Fibroblast of skin of right quadriceps (primary cell): Measurements from ENCODE around the gene ADRA2B.
"Not testable (repeated sequence)": the region's sequence is repeated elsewhere in the genome, so short reads cannot be mapped to it uniquely, and the experiment has no call there.

Experiments used
- DNase-seq: peaks from one replicate; pipeline ENCODE4 v3.0.0-alpha.2; 2013

ADRA2B gene

DNA sequence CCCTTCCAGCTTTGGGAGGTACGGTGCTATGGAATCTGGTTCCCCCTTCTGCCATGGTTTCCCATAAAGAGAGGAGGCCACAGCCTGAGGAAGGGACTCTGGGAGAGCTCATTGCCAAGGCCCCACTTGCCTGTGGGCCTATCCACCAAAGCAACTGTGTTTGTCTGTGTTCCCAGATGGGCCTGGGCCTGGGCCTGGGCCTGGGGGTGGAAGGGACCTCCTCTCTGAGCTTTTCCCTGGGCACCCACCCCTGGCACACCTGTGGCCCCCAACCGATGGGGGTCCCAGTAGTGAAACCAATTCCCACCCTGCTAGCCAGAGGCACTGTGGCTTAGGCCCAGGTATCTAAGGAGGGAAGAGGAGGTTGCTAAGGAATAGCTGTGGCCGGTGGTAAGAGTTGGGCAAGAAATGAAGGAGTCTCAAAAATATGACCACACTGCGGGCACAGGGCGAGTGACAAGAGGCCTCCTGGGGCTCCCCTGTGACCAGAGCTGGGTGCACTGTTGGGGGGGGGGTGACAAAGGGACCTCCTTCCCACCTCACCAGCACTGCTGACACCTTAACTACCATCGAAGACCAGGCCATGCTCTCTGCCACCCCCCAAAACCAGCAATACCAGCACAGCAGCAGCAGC lies 33.8 kb upstream of the ADRA2B start:
- no peak for DNase-seq

DNA sequence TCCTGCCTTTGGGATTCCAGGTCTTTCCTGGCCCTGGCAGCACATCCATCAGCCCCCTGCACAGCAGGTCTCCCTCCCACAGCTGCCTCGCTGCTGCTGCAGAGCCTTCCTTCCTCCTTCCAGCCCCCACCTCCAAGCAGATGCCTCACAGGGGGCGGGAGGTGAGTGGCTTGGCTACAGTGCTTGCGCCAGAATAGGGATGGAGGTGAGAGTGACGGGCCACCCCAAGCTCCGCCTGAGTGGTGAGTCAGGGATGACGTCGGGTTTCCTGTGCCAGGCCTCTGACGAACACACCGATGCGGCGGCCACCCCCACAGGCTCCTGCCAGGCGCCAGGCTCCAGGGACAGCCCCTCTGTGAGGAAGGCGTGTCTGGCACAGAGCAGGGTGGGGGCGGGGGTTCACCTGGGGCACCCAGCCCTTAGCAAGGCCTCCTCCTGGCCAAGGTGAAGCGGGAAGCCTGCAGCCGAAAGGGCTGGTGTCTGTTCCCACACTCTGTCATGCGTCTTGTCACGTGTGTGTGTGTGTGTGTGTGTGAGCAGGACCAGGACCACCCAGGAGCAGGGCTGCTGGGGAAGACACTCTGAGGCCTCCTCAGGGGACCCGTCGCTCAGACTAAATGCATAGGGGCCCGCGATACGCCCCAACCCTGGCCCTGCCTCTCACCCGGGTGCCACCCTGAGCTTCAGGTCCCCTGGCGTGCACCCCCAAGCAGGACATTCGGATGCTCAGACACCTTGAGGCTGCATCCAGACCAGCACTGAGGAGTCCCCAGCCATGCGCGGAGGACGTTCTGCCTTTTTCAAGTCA lies 32.2 kb upstream of the ADRA2B start:
- DNase-seq = peak; percentile 89

DNA sequence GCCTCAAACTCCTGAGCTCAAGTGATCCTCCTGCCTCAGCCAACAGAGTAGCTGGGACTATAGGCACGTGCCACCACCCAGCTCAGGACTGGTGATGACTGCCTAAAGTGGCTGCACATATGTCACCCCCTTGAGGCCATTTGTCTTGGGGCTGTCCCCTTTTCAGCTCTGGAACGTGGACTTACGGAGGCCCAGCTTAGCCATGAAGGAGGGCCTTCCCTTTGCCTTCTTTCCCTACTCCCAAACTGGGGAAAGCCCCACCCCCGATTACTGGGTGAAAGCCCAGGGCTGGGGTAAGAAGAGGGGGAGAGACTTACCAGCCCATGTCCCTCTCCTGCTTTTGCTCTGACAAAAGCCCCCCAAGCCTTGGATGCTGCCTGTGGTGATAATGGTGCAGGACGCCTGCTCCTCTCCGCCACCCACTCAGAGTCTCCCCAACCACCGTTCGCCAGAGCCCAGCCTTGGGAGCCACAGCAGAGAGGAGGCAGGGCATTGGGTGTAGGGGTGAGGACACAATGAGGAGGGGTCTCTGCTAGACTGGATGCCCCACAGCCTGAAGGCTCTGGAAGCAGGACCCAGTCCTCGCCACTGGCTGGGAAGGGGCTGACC lies 31.3 kb upstream of the ADRA2B start:
- no peak for DNase-seq

DNA sequence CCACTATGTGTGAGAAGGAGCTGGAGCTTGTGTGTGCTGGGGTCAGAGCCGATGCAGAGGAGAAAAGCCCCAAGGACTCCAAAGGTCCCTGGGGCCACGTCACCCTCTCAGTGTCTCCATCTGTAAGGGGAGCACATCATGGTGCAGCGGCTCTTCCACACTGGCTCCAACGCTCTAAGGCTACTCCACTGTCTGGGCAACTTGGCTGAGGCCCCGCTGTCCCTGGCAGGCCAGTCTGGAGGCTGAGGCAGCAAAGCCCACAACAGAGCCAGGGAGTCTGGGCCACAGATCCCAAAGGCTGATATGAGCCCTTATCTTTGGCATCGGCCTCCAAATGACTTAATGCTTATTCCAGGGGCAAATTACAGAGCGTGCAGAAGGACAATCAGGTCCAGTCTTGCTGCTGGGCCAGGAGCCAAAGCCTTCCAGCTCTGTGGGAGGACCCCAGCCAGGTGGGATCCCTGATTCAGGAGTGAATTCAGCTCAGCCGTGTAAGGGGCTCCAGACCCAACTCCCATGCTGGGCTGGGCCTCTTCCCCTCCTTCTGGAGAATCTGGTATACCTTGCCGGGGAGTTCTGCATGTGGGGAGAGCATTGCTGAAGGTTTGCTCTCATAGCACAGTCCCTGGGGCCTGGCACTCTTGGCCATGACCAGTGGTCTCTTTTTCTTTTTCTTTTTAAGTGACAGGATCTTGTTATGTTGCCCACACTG lies 30.7 kb upstream of the ADRA2B start:
- peak; percentile 18 for DNase-seq

DNA sequence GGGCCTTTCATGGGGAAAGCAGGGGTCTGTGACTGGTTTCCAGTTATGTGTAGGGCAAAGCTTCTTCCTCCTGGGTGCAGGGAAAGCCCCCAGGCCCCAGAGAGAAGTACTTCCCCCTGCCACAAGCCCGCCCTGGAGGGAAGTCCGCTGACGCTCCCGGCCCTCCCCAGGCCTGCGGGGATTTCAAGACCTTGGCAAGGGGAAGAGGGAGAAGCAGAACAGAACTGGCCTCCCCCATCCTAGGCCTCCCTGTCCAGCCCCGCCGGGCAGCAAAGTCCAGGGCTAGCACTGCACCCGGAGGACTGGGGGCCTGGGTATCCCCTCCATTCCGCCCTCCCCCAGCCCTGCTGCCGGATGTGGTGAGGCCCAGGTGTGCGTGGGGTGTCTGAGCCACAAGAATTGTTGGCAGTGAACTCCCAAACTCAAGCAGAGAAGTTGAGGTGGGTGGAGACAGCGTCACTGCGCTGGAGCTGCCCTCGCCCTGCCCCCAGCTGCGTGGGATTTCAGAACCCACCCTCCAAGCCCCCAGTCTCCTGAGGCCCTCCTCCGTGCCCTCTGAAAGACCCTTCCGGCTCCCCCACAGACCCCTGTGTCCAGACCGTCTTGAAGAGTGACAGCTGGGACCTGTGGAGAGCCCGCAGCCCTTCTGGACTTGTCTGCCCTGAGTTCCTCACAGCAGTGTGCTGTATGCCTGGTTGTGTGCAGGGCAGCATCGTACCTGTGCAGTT lies 29.9 kb upstream of the ADRA2B start:
- DNase-seq = no peak

DNA sequence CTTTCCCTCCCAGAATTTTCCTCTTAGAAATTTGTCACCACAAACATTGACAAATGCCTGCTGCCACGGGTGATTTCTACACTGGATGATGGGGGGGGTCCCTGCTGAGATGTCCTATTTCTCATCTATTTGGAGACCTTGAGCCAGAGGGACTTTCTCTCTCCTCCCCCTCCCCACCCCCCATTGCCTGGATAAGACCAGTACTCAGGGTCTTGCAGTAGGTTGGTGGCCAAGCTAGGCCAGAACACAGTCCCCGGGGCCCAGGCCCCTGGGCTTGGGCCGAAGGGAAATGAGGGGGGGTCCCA lies 29.4 kb upstream of the ADRA2B start:
- DNase-seq = no peak

DNA sequence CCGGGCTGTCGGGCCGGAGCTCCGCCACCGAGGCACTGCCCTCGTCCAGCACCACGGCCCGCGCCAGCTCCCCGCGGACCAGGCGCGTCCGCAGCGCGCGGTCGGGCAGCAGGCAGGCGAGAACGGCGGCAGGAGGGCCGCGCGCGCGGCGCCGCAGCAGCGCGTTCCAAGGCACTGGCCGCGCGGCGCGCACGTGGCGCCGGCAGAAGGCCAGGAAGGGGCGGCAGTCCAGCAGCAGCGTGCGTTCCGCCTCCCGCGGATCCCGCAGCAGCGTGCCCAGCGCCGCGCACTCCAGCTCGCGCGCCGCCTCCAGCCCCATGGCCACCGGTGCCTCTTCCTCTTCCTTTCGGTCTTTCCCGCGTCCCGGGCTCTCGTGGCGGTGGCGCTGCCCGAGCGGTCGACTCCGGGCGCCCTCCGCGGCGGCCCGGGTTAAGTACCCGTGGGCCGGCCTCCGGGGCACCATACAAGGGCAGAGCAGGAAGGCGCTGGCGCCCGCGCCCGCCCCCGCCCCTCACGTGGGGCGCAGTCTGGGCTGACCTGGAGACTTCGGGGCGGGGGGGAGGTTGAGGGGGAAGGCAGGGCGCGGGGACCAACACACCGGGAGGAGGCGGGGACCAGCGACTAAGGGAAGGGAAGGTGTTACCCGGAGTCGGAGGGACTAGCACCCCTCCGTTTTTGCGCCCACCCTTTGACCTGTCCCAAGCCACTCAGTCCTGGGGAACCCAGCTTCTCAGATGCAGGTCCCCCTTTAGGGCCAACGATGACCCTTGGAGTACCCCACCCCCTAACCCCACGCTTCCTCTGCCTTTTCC lies 28.9 kb upstream of the ADRA2B start, which contains the start of gene DUSP2:
TSS of gene DUSP2 (minus strand) at position 405 of the 812 bp plus-strand sequence. CDS start at position 319, 86 bp downstream.
- DNase-seq = peak; percentile 60

DNA sequence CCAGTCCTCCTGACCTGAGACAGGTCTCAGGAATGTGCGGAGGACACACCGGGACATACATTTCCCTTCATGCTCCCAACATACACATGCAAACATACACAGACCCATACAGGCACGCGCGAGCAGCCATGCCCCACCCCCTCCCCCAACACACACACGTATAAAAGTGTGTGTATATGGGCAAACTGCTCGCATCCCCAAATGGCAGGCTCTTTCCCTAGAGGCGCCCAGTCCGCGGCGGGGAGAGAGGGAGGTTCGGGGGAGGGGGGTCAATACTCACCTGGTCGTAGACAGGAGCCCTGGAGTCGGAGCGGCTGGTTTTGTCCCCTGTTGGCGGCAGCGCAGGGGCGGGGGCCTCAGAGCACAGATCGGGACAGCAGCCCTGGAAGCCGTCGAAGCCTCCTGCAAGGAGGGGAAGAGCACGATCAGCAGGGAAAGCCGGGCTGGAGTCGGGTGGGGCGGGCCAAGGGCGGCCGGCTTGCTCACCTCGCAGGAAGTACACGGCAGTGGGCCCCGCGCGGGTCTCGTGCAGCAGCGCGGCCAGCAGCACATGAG lies 28.2 kb upstream of the ADRA2B start:
- DNase-seq = peak; percentile 10

DNA sequence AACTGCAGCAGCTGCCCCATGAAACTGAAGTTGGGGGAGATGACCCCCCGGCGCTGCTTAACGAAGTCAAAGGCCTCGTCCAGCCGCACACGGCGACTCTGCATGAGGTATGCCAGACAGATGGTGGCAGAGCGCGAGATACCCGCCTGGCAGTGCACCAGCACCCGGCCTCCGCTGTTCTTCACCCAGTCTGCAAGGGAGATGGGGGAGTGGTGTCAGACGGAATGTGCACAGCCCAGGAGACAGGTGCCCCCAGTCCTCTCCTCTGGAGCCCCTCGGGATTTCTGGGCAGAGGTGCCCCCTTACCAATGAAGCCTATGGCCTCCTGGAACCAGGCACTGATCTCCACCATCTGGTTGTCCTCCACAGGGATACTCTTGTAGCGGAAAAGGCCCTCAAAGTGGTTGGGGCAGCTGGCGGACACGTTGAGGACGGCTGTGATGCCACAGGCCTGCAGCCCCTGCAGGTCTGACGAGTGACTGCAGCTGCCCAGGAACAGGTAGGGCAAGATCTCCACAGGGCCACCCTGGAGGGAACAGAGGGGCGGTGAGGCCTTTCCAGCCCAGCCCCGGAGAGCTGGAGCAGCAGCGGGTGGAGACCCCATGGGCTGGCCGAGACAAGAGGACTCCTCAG lies 27.6 kb upstream of the ADRA2B start:
- DNase-seq = no peak

DNA sequence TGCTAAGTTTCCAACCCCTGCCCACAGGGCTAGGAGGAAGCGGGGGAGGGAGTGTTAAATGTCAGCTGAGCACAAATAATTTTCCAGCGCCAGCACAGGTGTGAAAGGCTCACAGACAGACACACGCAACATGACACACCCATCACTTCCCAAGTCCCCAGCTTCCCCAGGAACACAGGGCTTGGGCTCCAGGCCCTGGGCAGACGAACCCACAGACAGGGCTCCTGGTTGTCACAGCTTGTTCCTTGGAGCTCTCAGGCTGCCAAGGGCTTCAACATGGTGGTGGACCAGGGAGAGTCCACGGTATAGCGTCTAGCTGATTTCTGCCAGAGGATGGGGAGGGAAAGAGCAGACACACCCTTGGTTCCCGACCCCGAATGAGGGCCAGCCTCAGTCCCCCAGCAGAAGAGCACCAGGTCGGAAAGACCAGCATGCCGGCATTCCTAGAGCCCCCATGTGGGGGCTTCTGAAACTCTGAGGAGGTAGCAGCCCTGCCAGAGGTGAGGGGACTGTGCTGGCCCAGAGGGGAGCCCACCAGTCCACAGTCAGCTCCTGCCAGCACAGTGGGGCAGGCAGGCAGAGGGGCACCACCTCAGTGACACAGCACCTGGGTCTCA lies 27.0 kb upstream of the ADRA2B start:
- DNase-seq = no peak

DNA sequence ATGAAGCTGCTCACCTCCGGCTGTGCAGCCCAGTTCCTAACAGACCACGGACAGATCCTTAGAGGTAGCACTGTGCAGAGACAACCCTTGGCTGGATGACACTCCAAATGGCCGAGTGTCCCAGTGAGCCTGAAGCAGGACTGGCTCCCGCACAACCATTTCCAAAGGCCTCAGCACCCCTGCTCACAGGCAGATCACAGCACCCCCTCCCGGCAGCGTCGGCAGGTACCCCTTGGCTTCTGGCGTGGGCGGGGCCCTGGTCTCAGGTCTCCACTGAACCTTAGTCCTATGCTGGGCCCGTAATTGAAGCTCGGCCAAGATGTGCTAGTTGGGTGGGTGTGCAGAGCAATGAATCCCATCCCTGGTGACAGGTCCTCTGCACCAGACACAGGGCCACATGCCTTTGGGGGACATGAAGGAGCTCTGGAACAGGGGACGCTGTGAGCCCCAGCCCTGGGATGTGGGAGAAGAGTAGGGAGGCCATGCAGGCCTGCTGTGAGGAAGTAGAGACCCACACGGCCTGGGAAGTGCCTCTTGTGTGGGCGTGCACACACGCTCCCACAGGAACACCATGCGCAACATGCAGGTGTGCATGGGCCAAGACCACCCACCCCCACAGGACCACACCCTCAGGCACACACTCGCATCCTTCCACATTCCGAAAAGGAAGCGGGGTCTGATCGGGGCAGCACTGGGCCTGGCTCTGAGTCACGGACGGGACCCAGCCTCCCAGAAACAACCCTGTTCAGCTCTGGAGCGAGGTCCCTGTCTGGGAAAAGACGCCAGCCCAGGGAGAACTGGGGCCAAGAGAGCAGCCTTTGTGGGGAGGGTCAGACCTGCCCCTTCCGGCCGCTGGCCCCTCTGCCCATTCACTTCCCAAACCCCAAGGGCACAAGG lies 26.1 kb upstream of the ADRA2B start:
- no peak for DNase-seq

DNA sequence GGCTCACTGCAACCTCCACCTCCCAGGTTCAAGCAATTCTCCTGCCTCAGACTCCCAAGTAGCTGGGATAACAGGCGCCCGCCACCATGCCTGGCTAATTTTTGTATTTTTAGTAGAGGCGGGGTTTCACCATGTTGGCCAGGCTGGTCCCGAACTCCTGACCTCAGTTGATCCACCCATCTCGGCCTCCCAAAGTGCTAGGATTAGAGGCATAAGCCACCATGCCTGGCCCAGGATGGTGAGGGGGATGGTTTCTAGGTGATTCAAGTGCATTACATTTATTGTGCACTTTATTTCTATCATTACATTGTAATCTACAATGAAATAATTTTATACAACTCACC lies 25.2 kb upstream of the ADRA2B start:
- DNase-seq = not testable (repeated sequence)

DNA sequence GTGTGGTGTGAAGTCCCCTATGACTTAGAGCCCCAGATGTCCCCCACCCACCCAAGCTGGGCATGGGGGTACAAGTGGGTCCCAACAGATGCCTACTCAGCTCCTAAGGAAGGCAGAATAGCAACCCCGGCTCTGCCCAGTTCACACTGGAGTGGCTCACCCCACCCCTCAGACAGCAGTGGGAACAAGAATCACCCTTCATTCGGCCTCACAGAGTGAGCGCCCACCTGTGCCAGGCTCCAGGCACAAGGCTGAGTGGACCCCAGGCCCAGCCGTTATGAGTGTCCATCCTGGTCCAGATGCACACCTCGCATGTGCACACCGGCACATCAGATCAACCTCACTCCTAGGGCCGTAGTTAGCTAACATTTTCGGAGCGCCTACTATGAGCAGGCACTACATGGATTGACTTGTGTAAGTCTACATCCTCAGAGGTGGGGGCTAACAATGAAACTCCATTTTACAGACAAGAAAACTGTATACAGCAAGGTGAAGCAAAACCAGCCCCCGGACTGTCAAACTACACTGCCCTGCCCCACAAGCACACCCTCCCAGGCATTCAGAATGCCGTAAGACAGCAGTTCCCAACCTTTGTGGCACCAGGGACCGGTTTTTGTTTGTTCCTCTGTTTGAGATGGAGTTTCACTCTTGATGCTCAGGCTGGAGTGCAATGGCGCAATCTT lies 24.7 kb upstream of the ADRA2B start:
- DNase-seq = no peak

DNA sequence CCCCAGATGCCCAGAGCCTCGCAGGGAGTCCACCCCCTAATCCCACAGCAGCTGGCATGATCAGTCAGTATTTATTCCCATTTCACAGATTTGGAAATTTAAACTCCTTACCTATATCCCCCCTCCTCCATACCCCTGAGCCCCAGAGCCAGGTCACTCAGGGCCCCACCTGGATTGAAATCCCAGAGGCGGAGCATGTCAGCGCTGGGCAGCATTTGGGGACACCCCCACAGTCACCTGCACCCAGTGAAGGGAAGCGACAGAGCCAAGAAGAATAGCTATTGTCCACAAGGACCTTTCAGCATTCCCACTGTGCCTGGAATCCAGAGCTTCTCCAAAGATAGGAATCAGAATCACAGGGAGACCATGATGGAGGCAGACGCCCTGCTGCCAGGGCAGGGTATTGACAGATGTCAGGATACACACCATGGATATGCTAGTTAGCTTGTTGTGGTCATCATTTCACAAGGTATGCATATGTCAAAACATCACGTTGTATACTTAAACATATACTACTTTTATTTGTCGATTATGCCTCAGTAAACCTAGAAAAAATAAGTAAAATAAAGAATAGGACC lies 22.9 kb upstream of the ADRA2B start:
- DNase-seq = no peak

DNA sequence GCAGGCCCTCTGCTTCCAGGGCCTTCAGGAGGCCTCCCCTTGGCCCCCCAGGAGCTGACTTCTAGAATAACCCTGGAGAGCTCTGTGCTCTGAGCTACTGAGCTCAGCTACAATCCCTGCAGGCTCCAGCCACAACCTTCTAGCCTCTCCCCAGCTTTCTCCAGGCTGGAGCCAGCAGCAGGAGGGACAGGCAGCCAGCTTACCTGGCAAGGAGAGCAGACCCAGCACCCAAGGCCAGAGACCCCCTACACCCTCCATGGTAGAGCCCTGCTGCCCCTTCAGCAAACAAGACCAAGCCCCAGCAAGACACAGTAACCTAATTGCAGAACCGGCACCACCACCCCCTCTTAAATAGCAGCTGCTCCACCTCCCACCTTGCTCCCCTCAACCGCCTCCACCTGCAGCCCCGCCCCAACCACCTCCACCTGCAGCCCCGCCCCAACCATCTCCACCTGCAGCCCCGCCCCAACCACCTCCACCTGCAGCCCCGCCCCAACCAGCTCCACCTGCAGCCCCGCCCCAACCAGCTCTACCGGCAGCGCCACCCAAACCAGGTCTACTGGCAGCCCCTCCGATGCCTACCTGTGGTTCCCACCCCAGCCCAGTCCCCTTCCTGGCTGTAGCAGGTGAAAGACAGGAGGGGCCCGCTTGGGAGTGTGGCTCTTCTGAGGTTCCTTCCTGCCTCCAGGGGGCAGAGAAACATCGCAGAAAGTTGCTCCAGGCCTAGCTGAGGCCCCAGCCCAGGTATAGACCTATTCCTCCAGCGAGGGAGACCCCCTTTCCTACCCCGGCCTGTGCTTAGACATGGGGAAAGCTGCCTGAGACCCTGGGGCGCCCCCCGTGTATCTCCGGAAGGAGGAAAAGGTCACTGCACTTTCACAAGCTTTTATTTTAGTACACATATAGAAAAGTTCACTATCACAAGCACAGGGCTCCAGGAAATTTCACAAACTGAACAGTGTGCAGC lies 22.1 kb upstream of the ADRA2B start, which contains the start of gene ASTL:
TSS of gene ASTL (minus strand) at position 324 of the 967 bp plus-strand sequence. CDS start at position 258, 66 bp downstream.
- DNase-seq = peak; percentile 27

DNA sequence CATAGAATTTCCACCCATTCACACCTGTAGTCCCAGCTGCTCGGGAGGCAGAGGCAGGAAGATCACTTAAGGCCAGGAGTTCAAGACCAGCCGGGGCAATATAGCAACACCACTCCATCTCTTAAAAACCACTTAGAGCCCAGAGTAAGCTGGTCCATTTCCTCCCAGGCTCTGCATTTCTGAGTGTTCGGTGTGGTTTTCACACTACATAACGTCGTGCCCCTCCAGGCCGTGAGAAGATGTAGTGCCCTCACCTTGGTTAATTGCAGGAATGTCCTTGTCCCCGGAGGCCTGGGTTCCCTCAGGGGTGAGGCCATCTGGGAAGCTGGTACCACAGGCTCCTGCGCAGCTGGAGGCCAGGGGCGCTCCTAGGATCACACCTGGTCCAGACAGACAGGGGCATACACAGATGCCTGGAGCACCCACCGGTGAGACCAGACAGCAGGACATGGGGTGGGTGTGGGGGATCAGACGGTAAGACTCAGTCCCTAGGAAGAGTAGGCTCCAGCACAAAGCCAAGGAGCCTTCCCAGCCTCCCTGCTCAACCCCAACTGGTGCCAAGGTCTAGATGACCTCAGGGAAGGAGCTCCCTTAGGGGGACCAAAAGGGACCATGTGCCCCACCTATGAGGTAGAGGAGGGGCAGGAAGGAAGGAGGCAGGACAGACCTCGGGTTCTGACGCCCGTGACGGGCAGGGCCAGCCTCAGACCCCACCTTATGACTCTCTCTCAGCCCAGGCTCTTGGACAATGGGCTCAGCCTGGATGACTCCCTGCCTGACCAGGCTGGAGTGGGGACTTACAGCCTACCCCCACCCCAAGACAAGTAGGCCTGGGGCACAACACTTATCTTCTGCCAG lies 21.2 kb upstream of the ADRA2B start:
- no peak for DNase-seq
